MCF 10A (cell line): ENCODE measurements around the gene FLAD1. TPM values are rescaled to one million over a fixed set of nuclear protein-coding genes. Genes with fewer than 3 reads are reported as not detected.

ENCODE experiments used
- BruUV-seq: library from RNA; stranded (reverse); fragments of 400-500 nt; replicated peaks from 2 replicates; lab custom pipeline; 2021; lab: Mats Ljungman, UMichigan
- CTCF ChIA-PET: fragments of 300-600 bp; sonication (Branson Sonifier 250); formaldehyde crosslinking; extraction: SDS; loops from one replicate; lab custom pipeline; 2021; ENCODE audit warnings: antibody characterized with exemption, inconsistent platforms; lab: Yijun Ruan, JAX
- POLR2A ChIA-PET: fragments of 300-600, 350-650 bp; sonication (Branson Sonifier 250); formaldehyde crosslinking; extraction: SDS; loops from one replicate; lab custom pipeline; 2020; ENCODE audit warnings: antibody characterized with exemption, inconsistent platforms; lab: Yijun Ruan, JAX
- DNase-seq: peaks from one replicate; pipeline ENCODE4 v3.0.0-alpha.2; 2018; ENCODE audit not compliant: unreplicated experiment
- H3K27ac Mint-ChIP-seq: one replicate; pipeline ENCODE4 v1.8.0; 2022; ENCODE audit warnings: mild to moderate bottlenecking, low read depth, mixed read lengths; ENCODE audit not compliant: unreplicated experiment
- H3K27me3 Mint-ChIP-seq: one replicate; pipeline ENCODE4 v1.8.0; 2022; ENCODE audit warnings: mixed read lengths; ENCODE audit not compliant: insufficient read depth, unreplicated experiment
- H3K36me3 Mint-ChIP-seq: one replicate; pipeline ENCODE4 v1.8.0; 2022; ENCODE audit warnings: mild to moderate bottlenecking, moderate library complexity, mixed read lengths; ENCODE audit not compliant: insufficient read depth, unreplicated experiment
- H3K4me1 Mint-ChIP-seq: one replicate; pipeline ENCODE4 v1.8.0; 2022; ENCODE audit warnings: mixed read lengths; ENCODE audit not compliant: insufficient read depth, unreplicated experiment
- H3K4me3 Mint-ChIP-seq: one replicate; pipeline ENCODE4 v1.8.0; 2022; ENCODE audit warnings: mild to moderate bottlenecking, moderate library complexity, mixed read lengths; ENCODE audit not compliant: unreplicated experiment
- H3K9me3 Mint-ChIP-seq: one replicate; pipeline ENCODE4 v1.8.0; 2022; ENCODE audit warnings: mixed read lengths; ENCODE audit not compliant: unreplicated experiment
- intact Hi-C: fragments of 100-400 bp; cut with micrococcal nuclease; formaldehyde crosslinking; loops from 2 replicates; pipeline ENCODE4 v1.14.1; 2022
- total RNA-seq: library from RNA; stranded (reverse); gene quantifications from 2 replicates; pipeline ENCODE4 v1.2.3, GENCODE V29; 2022
- TF ChIP-seq, protein P1 (sequence below): fragments of 200-600 bp; IDR thresholded peaks from one replicate; pipeline ENCODE4 v1.8.0; 2022; ENCODE audit warnings: antibody characterized with exemption, mild to moderate bottlenecking; ENCODE audit not compliant: unreplicated experiment

Gene FLAD1
- total RNA-seq, 1 experiment from 2014 or later = 91.1 TPM

DNA sequence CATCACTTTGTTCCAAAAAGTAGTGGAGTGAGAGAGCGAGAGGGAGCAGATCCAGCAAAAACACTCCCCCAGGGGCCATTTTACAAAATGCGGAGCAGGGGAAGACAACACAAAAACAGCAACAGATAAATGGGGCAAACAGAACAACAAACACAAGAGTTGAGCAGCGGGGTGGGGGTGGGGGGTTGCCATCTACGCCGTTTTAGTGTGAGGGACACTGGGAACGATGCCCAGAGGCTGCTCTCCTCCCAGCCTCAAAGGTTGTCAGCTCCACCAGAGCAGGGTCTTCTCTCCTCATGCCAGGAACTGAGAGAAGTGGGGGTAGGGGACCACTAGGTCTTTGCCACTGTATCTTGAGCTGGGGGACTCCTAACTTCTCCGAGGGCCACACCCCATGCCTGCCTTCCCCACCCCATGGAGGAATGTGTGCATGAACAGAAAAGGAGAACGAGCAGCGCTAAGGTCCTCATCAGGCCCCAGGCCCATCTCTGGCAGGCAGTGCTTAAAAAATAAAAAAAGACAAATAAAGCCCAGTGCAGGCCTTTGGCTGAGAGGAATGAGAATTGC, 26.0 kb upstream of the FLAD1 start:
- intact Hi-C loops = no loop called here
- H3K27ac Mint-ChIP-seq = peak overlapping the region; percentile 67
- no peaks in the 10 kb centered on the region for H3K27me3 Mint-ChIP-seq
- ChIA-PET POLR2A (interaction anchor here (1.5 to 39.6 kb wide), 7 partner anchors 8 to 128 kb away, joined by 3 to 1917 read pairs (median 12); partner anchors contain the start of genes CKS1B, FLAD1, LENEP and PMVK), CTCF (interaction anchor here (0.6 to 4.2 kb wide), 13 partner anchors 8 to 105 kb away, joined by 3 to 45 read pairs (median 10); partner anchors contain the start of genes ADAM15, FLAD1, PMVK and SHC1)
- H3K9me3 Mint-ChIP-seq = no peaks in the 10 kb centered on the region
- no TSS peak for BruUV-seq
- peak overlapping the region; percentile 88 for H3K4me3 Mint-ChIP-seq
- H3K36me3 Mint-ChIP-seq = peaks cover 26% of the 10 kb centered on the region
- no peak for DNase-seq
- peaks cover 44% of the 10 kb centered on the region for H3K4me1 Mint-ChIP-seq
- TF ChIP-seq, protein P1, sequence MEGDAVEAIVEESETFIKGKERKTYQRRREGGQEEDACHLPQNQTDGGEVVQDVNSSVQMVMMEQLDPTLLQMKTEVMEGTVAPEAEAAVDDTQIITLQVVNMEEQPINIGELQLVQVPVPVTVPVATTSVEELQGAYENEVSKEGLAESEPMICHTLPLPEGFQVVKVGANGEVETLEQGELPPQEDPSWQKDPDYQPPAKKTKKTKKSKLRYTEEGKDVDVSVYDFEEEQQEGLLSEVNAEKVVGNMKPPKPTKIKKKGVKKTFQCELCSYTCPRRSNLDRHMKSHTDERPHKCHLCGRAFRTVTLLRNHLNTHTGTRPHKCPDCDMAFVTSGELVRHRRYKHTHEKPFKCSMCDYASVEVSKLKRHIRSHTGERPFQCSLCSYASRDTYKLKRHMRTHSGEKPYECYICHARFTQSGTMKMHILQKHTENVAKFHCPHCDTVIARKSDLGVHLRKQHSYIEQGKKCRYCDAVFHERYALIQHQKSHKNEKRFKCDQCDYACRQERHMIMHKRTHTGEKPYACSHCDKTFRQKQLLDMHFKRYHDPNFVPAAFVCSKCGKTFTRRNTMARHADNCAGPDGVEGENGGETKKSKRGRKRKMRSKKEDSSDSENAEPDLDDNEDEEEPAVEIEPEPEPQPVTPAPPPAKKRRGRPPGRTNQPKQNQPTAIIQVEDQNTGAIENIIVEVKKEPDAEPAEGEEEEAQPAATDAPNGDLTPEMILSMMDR = no peak

DNA sequence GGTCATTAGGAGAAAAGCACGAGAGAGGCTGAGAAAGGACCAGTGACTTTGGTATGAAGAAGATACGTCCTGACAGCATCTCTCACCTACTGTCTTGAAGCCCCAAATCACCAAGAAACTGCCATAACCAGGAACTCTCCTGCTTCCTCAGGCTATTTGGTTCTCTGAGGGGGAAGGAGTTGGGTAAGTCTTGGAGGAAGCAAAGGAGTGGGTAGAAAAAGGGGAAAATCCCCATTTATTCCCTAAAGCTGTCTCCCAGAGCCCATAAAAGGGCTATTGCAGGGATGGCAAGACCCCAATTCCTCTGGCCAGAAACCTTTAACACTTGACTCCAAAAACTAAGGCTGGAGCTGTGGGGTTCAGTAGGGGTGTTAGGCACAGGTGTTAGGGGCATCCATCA, 25.1 kb upstream of the FLAD1 start:
- ChIA-PET POLR2A (interaction anchor here (12.3 to 39.6 kb wide), 2 partner anchors 22 to 31 kb away, joined by 114 to 1917 read pairs; partner anchors contain the start of genes CKS1B, FLAD1, LENEP and PMVK), CTCF (interaction anchor here (0.8 to 1.6 kb wide), 4 partner anchors 20 to 127 kb away, joined by 3 to 4 read pairs (median 3); no protein-coding TSS in a partner anchor)
- intact Hi-C loops = no loop called here
- peaks cover 35% of the 10 kb centered on the region for H3K36me3 Mint-ChIP-seq
- H3K9me3 Mint-ChIP-seq = no peaks in the 10 kb centered on the region
- TF ChIP-seq, protein P1 = no peak
- no peak overlapping the region for H3K4me3 Mint-ChIP-seq
- H3K4me1 Mint-ChIP-seq = peaks cover 49% of the 10 kb centered on the region
- no peak overlapping the region for H3K27ac Mint-ChIP-seq
- no peaks in the 10 kb centered on the region for H3K27me3 Mint-ChIP-seq
- DNase-seq = no peak
- BruUV-seq = no TSS peak

DNA sequence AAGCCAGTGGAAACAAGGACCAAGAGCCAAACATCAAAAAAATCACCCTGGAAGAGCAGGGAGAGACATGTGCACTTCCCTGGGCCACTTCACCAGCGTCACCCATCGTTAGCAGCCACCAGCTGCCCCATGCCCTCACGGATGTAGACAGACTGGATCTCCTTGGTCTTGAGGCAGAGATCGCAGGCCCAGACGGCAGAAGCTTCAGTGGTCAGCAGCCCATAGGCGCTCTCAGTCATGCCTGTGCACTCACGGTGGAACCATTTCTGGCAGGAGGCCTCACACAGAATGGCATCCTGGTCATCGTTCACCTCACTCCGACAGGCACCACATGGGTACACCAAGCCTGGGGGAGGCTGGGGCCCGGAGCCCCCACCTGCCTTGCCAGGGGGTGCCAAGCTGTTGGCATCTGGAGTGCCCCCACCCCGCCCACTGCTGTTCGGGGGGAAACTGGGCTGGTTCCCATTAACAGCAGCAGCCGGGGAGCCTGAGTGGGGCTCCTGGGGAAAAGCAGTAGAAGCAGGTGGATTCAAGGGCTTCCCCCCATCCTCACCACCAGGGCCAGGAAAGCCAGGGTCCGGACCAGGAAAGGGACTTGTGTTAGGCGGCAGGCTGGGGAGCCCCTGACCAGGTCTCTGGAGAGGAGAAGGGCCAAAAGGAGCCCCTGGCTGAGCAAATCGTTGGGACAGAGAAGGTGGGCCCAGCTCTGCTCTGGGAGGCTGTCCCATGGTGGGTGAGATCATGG, 24.3 kb upstream of the FLAD1 start:
- no TSS peak for BruUV-seq
- TF ChIP-seq, protein P1 = no peak
- peaks cover 50% of the 10 kb centered on the region for H3K4me1 Mint-ChIP-seq
- peaks cover 43% of the 10 kb centered on the region for H3K36me3 Mint-ChIP-seq
- POLR2A ChIA-PET = interaction anchor here (0.9 to 39.6 kb wide), 3 partner anchors 8 to 30 kb away, joined by 3 to 1917 read pairs (median 114); partner anchors contain the start of genes CKS1B, FLAD1, LENEP and PMVK
- intact Hi-C loops = no loop called here
- no peak overlapping the region for H3K4me3 Mint-ChIP-seq
- DNase-seq = no peak
- H3K27ac Mint-ChIP-seq = peak overlapping the region; percentile 33
- H3K27me3 Mint-ChIP-seq = no peaks in the 10 kb centered on the region
- CTCF ChIA-PET = interaction anchor here (1.1 to 1.6 kb wide), 3 partner anchors 59 to 126 kb away, joined by 3 to 5 read pairs (median 3); no protein-coding TSS in a partner anchor
- H3K9me3 Mint-ChIP-seq = no peaks in the 10 kb centered on the region

DNA sequence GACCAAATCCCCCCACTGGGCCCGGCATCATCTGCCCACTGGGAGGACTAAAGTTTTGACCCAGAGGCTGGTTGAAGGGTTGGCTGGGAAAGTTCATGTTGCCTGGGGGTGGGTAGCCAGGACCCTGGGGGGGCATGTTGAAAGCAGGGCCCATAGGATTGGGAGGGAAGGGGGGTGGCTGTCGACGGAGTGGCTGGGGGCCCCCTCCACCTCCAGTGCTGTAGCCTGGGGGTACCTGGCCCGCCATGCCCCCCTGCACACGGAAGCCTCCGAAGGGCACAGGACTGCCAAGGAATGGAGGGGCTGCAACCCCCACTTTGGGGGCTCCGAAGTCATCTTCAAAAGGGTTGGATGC, 23.7 kb upstream of the FLAD1 start:
- Mint-ChIP-seq H3K27ac (peak overlapping the region; percentile 33), H3K4me3 (peak overlapping the region; percentile 73), H3K9me3 (no peaks in the 10 kb centered on the region), H3K36me3 (peaks cover 48% of the 10 kb centered on the region), H3K27me3 (no peaks in the 10 kb centered on the region), H3K4me1 (peaks cover 48% of the 10 kb centered on the region)
- TF ChIP-seq, protein P1 = no peak
- ChIA-PET POLR2A (interaction anchor here (0.9 to 39.6 kb wide), 3 partner anchors 8 to 29 kb away, joined by 3 to 1917 read pairs (median 114); partner anchors contain the start of genes CKS1B, FLAD1, LENEP and PMVK), CTCF (interaction anchor here (0.6 to 1.6 kb wide), 5 partner anchors 10 to 1345 kb away, joined by 3 to 5 read pairs (median 3); no protein-coding TSS in a partner anchor)
- intact Hi-C loops = no loop called here
- DNase-seq = no peak
- BruUV-seq = no TSS peak
